Activated CD4-positive, CD25-positive, alpha-beta regulatory T cell treated with anti-CD3 and anti-CD28 coated beads, Interleukin-2, amount 50 U/mL, for 16 hours (primary cell): ENCODE measurements around the gene NKIRAS1.

ENCODE experiments used
- DNase-seq: peaks from one replicate; pipeline ENCODE4 v3.0.0-alpha.2; 2020; ENCODE audit warnings: low read depth, low spot score

The NKIRAS1 gene

DNA sequence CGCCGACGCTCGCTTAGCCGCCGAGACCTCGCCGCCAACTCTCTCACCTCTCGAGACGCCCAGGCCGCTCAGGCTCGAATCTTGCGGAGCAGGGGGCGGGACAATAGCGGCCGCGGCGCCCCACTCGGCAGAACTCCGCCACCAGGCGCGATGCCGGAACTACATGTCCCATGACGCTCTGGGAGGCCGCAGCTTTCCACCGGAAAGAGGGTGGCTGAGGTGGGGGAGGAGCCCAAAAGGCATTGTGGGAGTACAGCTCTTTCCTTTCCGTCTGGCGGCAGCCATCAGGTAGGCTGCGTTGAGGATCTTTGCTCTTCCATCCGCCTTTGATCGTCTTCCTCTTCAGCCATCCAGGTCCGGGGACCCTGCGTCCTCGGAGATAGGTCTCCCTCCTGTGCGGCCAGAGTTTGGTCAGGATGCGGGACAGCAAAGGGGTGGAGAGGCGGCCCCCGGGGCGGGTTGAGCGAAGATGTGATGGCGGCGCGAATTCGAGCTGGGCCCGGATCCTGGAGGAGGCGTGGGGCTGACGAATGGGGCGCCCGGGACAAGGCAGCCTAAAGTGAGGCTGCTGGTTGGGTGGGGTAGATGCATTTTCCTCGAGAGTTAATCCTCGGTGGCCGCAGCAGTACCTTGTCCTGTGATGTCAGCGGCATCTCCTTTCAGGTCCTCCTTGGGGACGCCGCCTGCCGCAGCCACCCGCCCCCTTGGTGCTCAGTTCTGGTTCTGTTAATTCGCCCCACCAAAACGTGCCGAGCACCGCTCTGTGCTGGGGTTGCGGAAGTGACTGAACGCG lies at the start of gene NKIRAS1, which contains the start of gene RPL15:
Gene NKIRAS1, minus strand, starts transcription at position 105 of the 793 bp plus-strand sequence. CDS start 6,086 bp downstream, outside the sequence.
Gene RPL15, plus strand, starts transcription at position 247 of the 793 bp plus-strand sequence. CDS start 728 bp downstream, outside the sequence.
- peak; percentile 96 for DNase-seq

DNA sequence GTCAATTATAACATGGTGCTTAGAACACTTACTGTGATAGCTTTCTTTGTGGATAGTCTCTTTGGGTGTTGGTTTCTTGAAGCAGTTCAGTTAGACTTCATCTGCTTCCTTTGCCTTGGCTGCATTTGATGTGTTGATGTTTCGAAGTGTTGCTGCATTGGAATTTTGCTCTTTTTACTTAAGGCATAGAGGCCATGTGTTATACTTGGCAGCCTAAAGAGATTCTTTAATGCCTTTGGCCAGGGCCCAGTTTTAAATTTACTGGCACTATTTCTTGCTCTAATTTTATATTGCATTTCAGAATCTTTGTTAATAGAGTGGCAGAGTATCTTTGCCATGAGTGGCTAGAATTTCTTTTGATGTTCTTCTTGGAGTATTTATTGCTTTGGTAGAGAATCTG lies 49.5 kb upstream of the NKIRAS1 start:
- no peak for DNase-seq

DNA sequence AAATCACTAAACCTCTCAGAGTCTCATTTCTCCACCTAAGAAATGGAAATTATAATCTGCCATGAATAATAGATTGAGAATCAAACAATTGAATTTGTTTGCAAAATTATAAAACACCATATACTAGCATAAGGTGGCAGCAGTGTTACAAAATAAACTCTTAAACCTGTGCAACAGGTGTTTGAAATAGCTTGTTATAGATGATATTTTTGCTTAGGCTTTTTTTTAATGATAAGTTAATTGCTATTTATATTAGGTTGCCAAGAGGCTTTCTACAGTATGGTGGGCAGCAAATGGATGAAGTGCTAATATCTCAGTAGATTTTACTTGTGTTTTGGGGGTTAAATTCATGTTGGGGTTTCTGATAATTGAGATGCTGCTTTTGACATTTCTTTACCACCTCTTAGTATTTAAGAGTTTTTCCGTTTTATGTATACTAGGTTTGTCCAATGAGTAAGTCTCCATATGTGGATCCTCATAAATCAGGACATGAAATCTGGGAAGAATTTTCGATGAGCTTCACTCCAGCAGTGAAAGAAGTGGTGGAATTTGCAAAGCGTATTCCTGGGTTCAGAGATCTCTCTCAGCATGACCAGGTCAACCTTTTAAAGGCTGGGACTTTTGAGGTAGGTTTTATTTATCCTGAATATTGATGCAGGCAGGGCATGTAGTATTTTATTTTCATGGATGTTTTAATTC lies 47.9 kb upstream of the NKIRAS1 start:
- no peak for DNase-seq

DNA sequence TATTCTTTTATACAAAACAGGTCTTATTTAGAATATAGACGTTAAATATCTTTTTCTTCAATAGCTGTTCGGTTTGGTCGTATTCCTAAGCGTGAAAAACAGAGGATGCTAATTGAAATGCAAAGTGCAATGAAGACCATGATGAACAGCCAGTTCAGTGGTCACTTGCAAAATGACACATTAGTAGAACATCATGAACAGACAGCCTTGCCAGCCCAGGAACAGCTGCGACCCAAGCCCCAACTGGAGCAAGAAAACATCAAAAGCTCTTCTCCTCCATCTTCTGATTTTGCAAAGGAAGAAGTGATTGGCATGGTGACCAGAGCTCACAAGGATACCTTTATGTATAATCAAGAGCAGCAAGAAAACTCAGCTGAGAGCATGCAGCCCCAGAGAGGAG lies 45.1 kb upstream of the NKIRAS1 start:
- no peak for DNase-seq

DNA sequence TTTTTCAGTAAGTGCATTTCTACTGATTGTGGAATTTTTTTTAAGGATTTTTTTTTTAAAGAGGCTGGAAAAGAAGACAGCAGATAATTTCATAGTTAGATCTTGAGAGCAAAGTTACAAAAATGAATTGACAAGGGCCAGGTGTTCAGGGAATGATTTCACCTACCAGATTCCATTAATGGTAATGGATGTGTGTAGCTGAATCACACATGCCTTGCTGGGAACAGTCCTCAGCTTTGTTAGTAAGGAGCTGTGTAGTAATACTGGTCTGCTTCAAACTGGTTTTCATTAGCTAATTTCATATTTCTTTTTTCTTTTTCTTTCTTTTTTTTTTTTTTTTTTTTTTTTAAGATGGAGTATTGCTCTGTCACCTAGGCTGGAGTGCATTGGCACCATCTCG lies 44.3 kb upstream of the NKIRAS1 start:
- DNase-seq = no peak

DNA sequence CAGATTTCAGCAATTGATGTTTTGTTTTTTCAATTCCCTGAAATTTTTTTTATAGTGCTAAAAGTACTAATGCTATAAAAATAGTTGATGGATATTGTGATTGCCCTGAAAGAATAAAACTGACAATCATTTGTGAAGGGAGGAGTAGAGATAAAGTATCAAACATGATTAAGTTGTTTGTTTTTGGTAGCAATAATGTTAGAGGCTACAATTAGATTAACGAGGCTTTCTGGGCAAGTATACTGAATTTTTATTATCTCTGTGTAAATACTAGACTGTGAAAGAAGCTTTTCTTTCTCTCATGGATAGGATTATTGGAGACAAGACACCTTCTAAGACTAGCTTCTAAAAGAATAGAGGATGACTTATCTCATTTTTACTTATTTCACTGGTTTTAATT lies 43.9 kb upstream of the NKIRAS1 start:
- DNase-seq = no peak

DNA sequence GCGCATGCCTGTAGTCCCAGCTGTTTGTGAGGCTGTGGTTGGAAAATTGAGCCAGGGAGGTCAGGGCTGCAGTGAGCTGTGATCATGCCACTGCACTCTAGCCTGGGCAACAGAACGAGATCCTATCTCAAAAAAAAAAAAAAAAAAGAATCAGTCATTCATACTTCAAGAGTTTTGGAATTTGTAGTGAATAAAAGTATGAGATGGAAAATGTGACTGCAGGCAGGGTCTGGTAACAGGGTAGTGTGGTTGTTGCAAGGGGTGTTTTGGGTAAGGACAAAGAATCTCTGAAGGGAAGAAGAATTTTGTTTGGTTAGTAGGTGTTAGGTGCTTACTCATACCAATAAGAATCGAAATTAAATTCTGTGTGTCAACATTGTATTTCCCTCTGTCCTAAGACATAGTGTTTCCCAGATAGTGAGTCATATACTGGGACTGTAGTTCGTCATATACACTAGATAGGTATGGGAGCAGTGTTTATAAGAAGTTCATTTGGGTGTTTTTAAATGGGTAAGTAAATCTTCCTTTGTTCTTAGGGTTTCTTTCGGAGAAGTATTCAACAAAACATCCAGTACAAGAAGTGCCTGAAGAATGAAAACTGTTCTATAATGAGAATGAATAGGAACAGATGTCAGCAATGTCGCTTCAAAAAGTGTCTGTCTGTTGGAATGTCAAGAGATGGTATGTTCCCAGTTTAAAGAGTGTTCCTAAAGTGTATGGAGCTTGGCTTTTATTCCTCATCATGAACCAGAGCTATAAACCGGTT lies 42.5 kb upstream of the NKIRAS1 start:
- no peak for DNase-seq

DNA sequence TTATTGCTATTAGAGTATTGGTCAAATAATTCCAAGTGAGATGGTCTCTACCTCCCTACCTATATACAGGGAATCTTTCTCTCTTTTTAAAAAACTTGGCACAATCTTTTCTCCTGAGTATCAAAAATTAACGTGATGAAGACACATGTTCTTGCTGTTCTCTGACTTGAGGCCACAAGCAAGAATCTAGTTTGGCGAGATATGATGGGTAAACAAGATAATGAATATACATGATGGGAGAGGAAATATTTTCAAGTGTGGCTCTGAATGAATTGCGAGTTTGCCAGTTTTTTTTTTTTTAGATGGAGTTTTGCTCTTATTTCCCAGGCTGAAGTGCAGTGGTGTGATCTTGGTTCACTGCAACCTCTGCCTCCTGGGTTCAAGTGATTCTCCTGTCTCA lies 39.9 kb upstream of the NKIRAS1 start:
- DNase-seq = no peak

DNA sequence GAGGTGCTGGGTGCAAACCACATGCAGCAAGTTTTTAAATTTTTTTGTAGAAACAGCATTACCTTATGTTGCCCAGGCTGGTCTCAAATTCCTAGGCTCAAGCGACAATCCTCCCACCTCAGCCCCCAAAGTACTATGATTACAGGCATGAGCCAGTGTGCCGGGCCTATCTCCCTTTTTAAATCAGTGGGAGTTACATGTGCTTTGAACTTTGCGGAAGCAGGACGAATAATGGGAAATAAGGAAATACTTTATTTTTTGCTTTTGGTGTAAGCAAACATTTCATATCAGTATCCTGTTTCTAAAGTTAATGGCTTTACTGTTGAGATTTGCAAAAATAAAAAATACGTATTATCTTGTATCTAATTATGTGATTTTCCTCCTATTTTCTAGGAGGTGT lies 37.4 kb upstream of the NKIRAS1 start:
- no peak for DNase-seq

DNA sequence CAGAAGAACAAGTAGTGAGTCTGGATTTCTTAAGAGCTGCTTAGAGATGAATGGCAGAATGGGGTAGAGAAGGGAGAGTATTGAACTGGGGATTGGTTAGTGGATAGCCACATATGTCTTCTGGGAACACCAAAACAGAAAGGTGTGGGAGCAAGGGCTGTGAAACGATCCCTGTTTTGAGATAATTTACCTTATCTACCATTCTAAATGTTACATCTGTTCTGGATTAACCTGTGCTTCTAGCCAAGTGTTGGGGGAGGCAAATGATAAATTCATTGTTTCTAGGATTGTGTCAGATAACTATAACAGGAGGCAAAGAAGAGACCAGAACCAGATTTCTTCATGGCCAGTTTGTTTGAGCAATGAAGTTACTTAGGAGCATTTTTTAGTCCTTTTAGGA lies 36.7 kb upstream of the NKIRAS1 start:
- DNase-seq = no peak

DNA sequence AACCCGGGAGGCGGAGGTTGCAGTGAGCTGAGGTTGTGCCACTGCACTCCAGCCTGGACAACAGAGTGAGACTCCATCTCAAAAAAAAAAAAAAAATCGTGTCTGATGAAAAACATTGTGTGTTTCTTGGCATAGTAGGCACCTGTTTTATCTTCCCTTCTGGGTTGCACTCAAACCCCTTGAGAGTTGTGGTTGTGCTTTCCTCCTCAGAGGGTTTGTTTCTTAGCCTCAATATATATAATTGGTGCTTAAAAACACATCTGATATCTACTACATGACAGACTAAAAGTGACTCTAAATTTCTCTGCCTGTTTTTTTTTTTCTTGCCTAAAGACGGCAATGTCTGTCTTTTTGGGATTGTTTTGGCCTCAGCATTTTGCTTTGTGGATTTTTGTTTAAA lies 35.9 kb upstream of the NKIRAS1 start:
- no peak for DNase-seq

DNA sequence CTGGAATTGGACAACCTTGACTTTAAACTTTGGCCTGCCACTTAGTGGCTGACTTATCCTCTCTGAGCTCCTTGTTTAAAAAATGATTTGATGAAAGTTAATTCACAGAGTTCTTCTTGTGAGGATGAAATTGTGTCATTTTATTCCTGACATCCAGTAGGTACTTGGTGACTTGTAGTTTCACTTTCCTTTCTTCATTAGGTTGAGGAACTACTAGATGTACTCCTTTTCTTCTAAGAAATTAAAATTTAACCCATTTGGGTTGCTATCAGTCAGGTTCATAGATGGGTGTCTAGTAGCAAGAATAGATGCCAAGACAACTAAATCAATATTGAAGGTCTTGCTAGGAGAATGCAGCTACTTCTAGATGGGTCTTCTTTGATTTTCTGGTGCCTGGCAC lies 33.5 kb upstream of the NKIRAS1 start:
- no peak for DNase-seq

DNA sequence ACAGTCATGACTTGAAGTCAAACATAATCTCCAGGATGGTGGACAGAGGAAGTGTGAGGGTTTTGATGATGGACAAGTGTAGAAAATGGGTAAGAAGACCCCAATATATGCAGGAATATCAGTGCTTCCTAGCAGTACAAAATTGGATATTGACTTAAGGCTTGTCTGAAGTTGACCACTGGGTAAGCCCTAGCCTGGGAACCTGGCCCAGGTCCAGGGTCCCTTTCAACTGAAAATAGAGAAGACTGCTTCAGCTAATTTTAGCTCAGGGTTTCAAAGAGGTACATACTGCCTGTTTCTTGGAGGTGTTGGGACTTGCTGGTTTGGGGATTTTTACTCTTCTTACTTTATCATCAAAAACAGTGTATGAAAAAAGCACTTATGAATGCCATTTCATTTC lies 33.0 kb upstream of the NKIRAS1 start:
- DNase-seq = no peak

DNA sequence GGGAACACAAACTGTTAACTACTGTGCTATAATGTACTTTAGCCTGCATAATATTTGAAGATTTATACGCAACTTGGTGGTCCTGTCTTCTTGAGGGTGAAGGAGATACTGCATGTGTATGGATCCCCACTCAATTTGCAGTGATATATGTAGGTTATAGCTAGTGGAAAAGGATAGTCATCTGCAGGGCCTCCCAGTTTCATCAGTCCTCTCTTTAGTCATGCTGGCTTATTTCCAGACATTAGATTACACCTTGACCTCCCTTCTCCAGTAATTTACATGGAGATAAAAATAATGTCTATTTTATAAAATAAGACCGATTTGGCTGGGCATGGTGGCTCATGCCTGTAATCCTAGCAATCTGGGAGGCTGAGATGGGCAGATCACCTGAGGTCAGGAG lies 32.0 kb upstream of the NKIRAS1 start:
- DNase-seq = no peak

DNA sequence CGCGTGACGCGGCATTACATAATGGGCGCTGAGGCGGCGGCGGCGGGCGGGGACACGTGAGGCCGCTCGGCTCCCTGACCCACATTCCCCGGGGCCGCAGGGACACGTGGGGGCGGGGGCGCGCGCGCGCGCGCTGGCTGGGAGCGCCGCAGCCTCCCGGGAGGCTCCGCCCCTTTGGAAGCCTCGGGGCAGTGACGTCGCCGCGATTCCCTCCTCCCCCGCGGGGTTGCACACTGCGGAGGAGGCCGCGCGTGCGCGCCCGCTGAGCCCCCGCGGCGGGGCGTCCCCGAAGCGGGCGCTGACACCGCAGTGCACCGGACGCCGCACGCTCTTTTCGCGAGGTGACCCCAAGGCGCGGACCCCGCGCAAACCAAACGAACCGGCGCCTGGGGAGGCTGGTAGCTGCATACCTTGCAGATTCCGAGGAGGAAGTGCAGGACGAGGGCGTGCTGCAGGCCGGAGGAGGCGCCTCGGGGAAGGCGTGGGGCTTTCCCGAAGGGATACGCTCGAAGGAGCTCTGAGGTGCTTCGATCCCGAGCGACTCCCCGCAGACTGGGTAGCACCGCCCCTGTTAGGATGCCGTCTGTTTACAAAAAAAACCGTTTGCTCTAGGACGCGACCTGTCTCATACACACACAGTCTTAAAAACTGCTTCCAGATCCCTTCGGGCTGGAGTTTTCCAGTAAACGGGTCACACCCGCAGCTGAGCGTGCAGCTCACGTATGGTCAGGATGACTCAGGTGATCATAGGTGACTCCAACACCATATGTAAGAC lies 29.3 kb upstream of the NKIRAS1 start:
- DNase-seq = peak; percentile 93

DNA sequence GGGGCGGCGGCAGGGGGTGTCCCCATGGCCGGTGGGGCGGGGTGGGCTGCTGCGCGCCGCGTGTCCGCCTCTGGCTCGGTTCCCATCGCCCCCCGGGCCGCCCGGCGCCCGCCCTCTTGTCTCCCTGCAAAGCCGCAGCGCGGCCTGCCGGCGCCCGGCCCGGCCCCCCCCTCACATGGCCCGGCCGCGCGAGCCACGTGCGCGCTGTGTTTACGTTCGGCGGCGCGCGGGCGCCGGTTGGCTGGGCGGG lies 28.8 kb upstream of the NKIRAS1 start:
- DNase-seq = no peak

DNA sequence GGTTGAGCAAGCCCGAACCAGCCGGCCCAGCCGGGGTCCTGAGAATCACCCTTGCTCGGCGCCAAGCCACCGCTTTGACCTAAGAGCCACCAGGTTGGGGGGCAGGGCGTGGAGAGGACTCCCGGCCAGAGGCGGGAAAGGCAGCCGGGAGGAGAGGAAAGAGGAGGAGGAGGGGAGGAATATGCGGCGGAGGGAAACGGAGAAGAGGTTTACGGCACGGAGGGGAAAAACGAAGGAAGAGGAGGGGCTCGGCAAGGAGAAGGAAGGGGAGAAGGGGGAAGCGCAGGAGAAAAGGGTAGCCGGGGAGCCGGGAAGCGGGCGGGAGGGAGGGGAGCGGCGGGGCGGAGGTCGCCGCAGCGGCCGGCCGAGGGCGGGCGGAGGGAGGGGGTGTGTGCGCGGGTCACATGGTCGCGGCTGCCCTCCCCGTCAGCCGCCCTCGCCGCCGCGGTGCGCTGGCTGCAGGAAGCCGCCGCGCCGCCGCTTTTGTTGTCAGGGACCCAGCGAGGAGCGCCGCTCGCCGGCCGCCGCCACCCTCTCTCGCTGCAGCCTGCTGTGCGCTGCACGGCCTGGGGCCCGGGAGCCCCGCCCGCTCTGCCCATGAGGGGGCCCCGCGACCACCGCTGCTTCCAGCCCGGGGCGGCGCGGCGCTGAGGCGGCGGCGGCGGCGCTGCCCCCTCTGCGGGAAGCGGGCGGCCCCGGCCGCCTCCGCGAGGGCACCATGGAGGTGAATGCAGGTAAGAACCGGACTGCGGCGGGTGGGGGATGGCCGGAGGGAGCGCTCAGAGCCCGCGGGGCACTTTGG lies 28.3 kb upstream of the NKIRAS1 start, which contains the start of gene NR1D2:
Gene NR1D2, plus strand, starts transcription at position 426 of the 802 bp plus-strand sequence. Its CDS starts 293 bp downstream, at position 719.
- peak; percentile 51 for DNase-seq

DNA sequence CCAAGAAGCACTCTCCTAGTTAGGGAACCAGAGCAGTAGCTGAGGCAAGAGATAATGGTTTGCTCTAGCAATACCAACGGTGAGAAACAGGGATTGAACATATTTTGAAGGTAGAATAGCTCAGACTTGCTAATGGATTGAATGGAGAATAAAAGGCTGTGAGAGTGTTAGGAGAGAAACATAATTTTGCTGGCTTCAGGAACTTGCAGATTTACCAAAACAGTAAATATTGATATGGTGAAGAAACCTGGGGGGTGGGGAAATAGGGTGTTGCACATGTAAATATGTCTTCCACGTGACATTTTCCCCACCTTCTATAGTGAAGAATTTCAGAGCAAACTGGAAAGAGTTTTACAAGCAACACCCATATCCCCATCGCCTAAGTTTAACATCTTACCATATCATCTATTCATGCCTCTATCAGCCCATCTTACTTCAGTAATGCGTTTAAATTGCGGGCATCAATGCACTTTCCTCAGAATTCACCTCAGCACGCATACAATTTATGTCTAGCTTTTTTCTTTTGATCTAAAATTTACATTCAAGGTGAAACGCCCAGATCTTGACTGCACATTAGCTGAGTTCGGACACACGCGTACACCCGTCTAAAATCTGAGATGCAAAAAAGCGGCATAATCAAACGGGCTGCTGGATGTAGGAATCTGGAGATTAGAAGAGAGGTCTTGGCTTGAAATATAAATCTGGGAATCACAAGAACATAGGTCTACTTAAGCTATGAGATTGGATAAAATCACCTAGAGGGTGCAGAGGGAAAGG lies 27.4 kb upstream of the NKIRAS1 start:
- no peak for DNase-seq

DNA sequence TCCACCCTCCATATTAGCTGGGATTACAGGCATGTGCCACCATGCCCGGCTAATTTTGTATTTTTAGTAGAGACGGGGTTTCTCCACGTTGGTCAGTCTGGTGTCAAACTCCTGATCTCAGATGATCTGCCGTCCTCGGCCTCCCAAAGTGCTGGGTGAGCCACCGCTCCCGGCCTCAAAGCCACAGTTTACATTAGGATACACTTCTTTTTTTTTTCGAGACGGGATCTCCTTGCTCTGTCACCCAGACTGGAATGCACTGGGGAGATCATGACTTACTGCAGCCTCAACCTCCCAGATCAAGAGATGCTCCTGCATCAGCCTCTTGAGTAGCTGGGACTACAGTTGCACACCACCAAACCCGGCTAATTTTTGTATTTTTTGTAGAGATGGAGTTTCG lies 25.8 kb upstream of the NKIRAS1 start:
- no peak for DNase-seq

DNA sequence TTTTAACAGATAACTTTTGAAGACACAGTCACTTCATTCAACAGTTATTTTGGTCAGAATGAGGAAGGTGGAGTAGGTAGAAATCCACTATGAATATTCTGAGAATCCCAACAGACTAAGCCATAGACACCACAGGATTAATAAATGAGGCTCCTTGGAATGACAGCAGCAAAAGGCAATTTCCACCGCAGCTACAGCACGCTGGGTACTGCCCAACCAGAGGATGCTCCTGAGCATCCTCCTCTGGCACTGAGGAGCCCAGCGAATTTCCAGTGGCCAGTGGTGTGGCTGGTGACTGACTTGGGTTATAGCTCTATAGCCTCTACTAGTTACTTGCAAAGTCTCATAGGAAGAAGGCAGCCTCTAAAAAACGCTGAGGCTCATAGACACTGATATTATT lies 24.6 kb upstream of the NKIRAS1 start:
- DNase-seq = no peak
